ENCODE results near the gene NAB1. TPM values are rescaled to one million over a fixed set of nuclear protein-coding genes. Genes with fewer than 3 reads are reported as not detected.

The NAB1 gene
- polyA plus RNA-seq, 1 donor from 2014 or later: 49.8 TPM

- H3F3A ChIP-seq (ENCODE audit: insufficient read depth, low read length, poor library complexity, severe bottlenecking): no peaks in the 10 kb centered on the region
- no peak overlapping the region for H3K4me2 ChIP-seq (ENCODE audit: low read length)
- no peaks in the 10 kb centered on the region for H3K36me3 ChIP-seq (ENCODE audit: insufficient read depth, low read length)
- H3K27ac ChIP-seq (ENCODE audit: low read length): no peak overlapping the region
- no peaks in the 10 kb centered on the region for H3K27me3 ChIP-seq (ENCODE audit: insufficient read depth, low read depth, low read length)
- H4K20me1 ChIP-seq (ENCODE audit: insufficient read depth): no peaks in the 10 kb centered on the region
- H3K4me3 ChIP-seq (ENCODE audit: low read length): no peak overlapping the region
- TF ChIP-seq REST (IDR thresholded peaks at IDR 0.05; ENCODE audit: borderline replicate concordance): no peak
- TF ChIP-seq SMC3 (conservative IDR thresholded peaks at IDR 0.05; ENCODE audit: poor library complexity): no peak
- TF ChIP-seq RAD21 (conservative IDR thresholded peaks at IDR 0.05): no peak
- no peak for TF ChIP-seq TAF1 (IDR thresholded peaks at IDR 0.05; ENCODE audit: low read depth)
- TF ChIP-seq POLR2AphosphoS5 (IDR thresholded peaks at IDR 0.05): no peak
- no peak for TF ChIP-seq EZH2 (IDR thresholded peaks at IDR 0.05; ENCODE audit: borderline replicate concordance, insufficient read depth, low read length, poor library complexity, severe bottlenecking)
- no peak for TF ChIP-seq CTCF (IDR thresholded peaks at IDR 0.05; ENCODE audit: poor library complexity, severe bottlenecking)
- no peak for TF ChIP-seq EP300 (conservative IDR thresholded peaks at IDR 0.05; ENCODE audit: poor library complexity, severe bottlenecking)
- H3K9ac ChIP-seq (ENCODE audit: low read length): no peak overlapping the region
- H3K9me3 ChIP-seq (ENCODE audit: low read length): no peaks in the 10 kb centered on the region
- no peak overlapping the region for H2AFZ ChIP-seq (ENCODE audit: low read depth, low read length)
- no peaks in the 10 kb centered on the region for H3K79me2 ChIP-seq (replicated peaks; ENCODE audit: insufficient read depth, low read length)
- no peaks in the 10 kb centered on the region for H3K9me2 ChIP-seq (ENCODE audit: insufficient read depth, low read length)
These were observed 69.1 kb downstream of the NAB1 start for GRCh38 chr2:190717764-190718651.

GRCh38 chr2:190718652-190719526 is 70.0 kb downstream of the NAB1 start:
- H4K20me1 ChIP-seq (ENCODE audit: insufficient read depth): no peaks in the 10 kb centered on the region
- no peak overlapping the region for H3K9ac ChIP-seq (ENCODE audit: low read length)
- no peaks in the 10 kb centered on the region for H3K79me2 ChIP-seq (replicated peaks; ENCODE audit: insufficient read depth, low read length)
- H3K27me3 ChIP-seq (ENCODE audit: insufficient read depth, low read depth, low read length): no peaks in the 10 kb centered on the region
- H3K9me3 ChIP-seq (ENCODE audit: low read length): no peaks in the 10 kb centered on the region
- H3F3A ChIP-seq (ENCODE audit: insufficient read depth, low read length, poor library complexity, severe bottlenecking): no peaks in the 10 kb centered on the region
- no peak overlapping the region for H3K4me2 ChIP-seq (ENCODE audit: low read length)
- H3K27ac ChIP-seq (ENCODE audit: low read length): no peak overlapping the region
- no peak overlapping the region for H3K4me3 ChIP-seq (ENCODE audit: low read length)
- no peaks in the 10 kb centered on the region for H3K9me2 ChIP-seq (ENCODE audit: insufficient read depth, low read length)
- no peaks in the 10 kb centered on the region for H3K36me3 ChIP-seq (ENCODE audit: insufficient read depth, low read length)
- H2AFZ ChIP-seq (ENCODE audit: low read depth, low read length): no peak overlapping the region
- no peak for TF ChIP-seq EP300 (conservative IDR thresholded peaks at IDR 0.05; ENCODE audit: poor library complexity, severe bottlenecking)
- TF ChIP-seq MXI1 (conservative IDR thresholded peaks at IDR 0.05; ENCODE audit: poor library complexity, severe bottlenecking): no peak
- no peak for TF ChIP-seq EZH2 (IDR thresholded peaks at IDR 0.05; ENCODE audit: borderline replicate concordance, insufficient read depth, low read length, poor library complexity, severe bottlenecking)
- TF ChIP-seq CTCF (IDR thresholded peaks at IDR 0.05; ENCODE audit: poor library complexity, severe bottlenecking): no peak
- no peak for TF ChIP-seq RAD21 (conservative IDR thresholded peaks at IDR 0.05)
- TF ChIP-seq REST (IDR thresholded peaks at IDR 0.05; ENCODE audit: borderline replicate concordance): no peak
- no peak for TF ChIP-seq TAF1 (IDR thresholded peaks at IDR 0.05; ENCODE audit: low read depth)
- no peak for TF ChIP-seq POLR2AphosphoS5 (IDR thresholded peaks at IDR 0.05)
- TF ChIP-seq SMC3 (conservative IDR thresholded peaks at IDR 0.05; ENCODE audit: poor library complexity): no peak
